NCI-H2227 (cell line): Measurements from ENCODE around the gene IL17F.

ENCODE experiments used
- DNase-seq: peaks from one replicate; lab custom pipeline; 2025; ENCODE audit not compliant: unreplicated experiment; lab: John Stamatoyannopoulos, UW

IL17F gene

DNA sequence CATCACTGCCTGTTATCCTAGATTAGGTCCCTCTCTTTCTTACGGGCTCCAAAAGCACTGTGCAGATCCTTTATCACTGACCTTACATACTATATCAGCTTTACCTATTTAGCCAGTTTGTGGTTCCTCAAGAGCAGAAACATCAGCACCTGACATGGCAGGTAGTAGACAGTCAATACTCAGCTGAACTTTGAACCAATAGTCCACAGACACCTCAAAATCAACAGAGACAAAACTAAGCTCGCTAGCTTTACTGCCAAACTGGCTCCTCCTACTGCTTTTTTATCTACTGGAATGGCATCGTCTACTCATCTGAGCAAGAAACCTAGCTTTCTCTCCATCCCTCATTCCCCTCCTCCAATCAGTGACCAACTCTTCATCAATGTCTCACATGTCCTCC, 52.5 kb downstream of the IL17F start:
- DNase-seq, result no peak

DNA sequence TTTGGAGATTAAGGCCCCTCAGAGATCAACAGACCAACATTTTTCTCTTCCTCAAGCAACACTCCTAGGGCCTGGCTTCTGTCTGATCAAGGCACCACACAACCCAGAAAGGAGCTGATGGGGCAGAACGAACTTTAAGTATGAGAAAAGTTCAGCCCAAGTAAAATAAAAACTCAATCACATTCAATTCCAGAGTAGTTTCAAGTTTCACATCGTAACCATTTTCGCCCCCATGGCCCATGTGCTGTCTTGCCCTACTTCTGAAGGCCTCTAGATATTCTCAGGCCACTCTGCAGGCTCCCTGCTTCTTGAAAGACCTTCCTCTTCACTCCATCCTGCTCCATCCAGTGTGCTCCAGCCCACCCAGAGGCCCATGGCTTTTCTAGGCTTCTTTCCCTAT, 53.9 kb downstream of the IL17F start:
- no peak for DNase-seq

DNA sequence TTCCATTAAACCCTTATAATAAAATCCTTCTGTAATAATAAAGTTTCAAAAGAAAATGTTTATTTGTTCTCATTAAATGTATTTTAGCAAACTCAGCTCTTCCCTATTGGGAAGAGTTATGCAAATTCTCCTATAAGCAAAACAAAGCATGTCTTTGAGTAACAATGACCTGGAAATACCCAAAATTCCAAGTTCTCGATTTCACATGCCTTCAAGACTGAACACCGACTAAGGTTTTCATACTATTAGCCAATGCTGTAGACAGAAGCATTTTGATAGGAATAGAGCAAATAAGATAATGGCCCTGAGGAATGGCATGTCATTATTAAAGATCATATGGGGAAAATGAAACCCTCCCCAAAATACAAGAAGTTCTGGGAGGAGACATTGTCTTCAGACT, 54.3 kb downstream of the IL17F start:
- no peak for DNase-seq

DNA sequence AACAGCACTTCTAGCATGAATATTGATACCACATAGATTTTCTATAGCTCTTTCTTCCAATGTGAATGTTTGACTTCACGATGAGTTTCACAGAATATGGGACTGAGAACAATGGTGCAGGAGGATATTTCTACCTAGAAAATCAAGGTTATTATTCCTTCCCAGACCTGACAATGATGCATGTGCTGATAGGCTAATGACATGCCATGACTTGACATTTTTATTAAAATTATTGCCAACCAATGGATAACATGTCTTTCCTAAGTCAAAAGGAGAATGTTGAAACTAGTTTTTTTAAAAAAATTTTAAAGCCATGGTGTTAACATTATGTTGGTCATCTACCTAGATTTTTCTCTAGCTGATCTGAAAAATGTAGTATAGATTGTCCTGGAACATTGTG, 57.2 kb downstream of the IL17F start:
- no peak for DNase-seq
